OCI-LY1 (cell line): ENCODE measurements around the gene PRSS8.

Experiments
- H2AFZ ChIP-seq: fragments of 200-600 bp; sonication (generic), shearing (Covaris generic); 2 replicates; pipeline ENCODE4 v1.6.0; 2014; ENCODE audit warnings: antibody characterized with exemption, mild to moderate bottlenecking, low read length
- H3F3A ChIP-seq: fragments of 200-600 bp; sonication (generic), shearing (Covaris generic); 2 replicates; pipeline ENCODE4 v1.6.0; 2014; ENCODE audit warnings: mild to moderate bottlenecking, antibody characterized with exemption, low read length, moderate library complexity; ENCODE audit not compliant: insufficient read depth
- H3K27ac ChIP-seq: fragments of 200-600 bp; sonication (generic); 2 replicates; pipeline ENCODE4 v1.5.1; 2014; ENCODE audit warnings: low read length, mixed run types, mild to moderate bottlenecking, low read depth; ENCODE audit not compliant: poor library complexity, severe bottlenecking
- H3K27me3 ChIP-seq: fragments of 200-600 bp; sonication (generic); 2 replicates; pipeline ENCODE4 v1.6.0; 2014; ENCODE audit warnings: antibody characterized with exemption, mild to moderate bottlenecking, low read length, moderate library complexity; ENCODE audit not compliant: insufficient read depth
- H3K36me3 ChIP-seq: fragments of 200-600 bp; sonication (generic); 2 replicates; pipeline ENCODE4 v1.6.1; 2014; ENCODE audit warnings: mild to moderate bottlenecking, antibody characterized with exemption, low read length, moderate library complexity, mixed read lengths; ENCODE audit not compliant: insufficient read depth
- H3K4me1 ChIP-seq: fragments of 200-600 bp; sonication (generic); 2 replicates; pipeline ENCODE4 v1.5.1; 2014; ENCODE audit warnings: mild to moderate bottlenecking, low read length, moderate library complexity; ENCODE audit not compliant: insufficient read depth, severe bottlenecking
- H3K4me2 ChIP-seq: fragments of 200-600 bp; sonication (generic), shearing (Covaris generic); 2 replicates; pipeline ENCODE4 v1.6.1; 2014; ENCODE audit warnings: low read length
- H3K4me3 ChIP-seq: fragments of 200-600 bp; sonication (generic); 2 replicates; pipeline ENCODE4 v1.5.1; 2014; ENCODE audit warnings: low read length, low read depth, mild to moderate bottlenecking, mixed read lengths; ENCODE audit not compliant: poor library complexity, severe bottlenecking
- H3K79me2 ChIP-seq: fragments of 200-600 bp; shearing (Covaris generic); 2 replicates; pipeline ENCODE4 v1.6.1; 2016; ENCODE audit warnings: mixed run types, low read length, mixed read lengths; ENCODE audit not compliant: insufficient read depth
- H3K9ac ChIP-seq: fragments of 200-600 bp; sonication (generic), shearing (Covaris generic); 2 replicates; pipeline ENCODE4 v1.6.1; 2014; ENCODE audit warnings: mild to moderate bottlenecking, low read length, mixed read lengths
- H3K9me2 ChIP-seq: fragments of 200-600 bp; sonication (generic), shearing (Covaris generic); 2 replicates; pipeline ENCODE4 v1.6.1; 2014; ENCODE audit warnings: low read depth, mild to moderate bottlenecking, low read length, mixed read lengths
- H3K9me3 ChIP-seq: fragments of 200-600 bp; shearing (Covaris generic); 2 replicates; pipeline ENCODE4 v1.6.1; 2014; ENCODE audit warnings: low read length, mixed read lengths
- H4K20me1 ChIP-seq: fragments of 200-600 bp; sonication (generic), shearing (Covaris generic); 2 replicates; pipeline ENCODE4 v1.6.0; 2016; ENCODE audit warnings: mild to moderate bottlenecking, low read length; ENCODE audit not compliant: insufficient read depth
- CTCF ChIP-seq: fragments of 200-600 bp; sonication (generic), shearing (Covaris generic); IDR thresholded peaks from 2 replicates; pipeline ENCODE4 v1.5.1; 2017; ENCODE audit warnings: mild to moderate bottlenecking, antibody characterized with exemption, low read length, moderate library complexity, mixed read lengths
- EZH2 ChIP-seq: fragments of 200-600 bp; sonication (generic), shearing (Covaris generic); IDR thresholded peaks from 2 replicates; pipeline ENCODE4 v1.8.0; 2017; ENCODE audit warnings: borderline replicate concordance, mixed run types, mild to moderate bottlenecking, antibody characterized with exemption, low read length, moderate library complexity, mixed read lengths

Gene PRSS8

GRCh38 chr16:31182391-31182790 lies 46.9 kb upstream of the PRSS8 start:
- peak overlapping the region; percentile 89; the same call in 1 of the 2 replicates for H3K9ac ChIP-seq
- H3K27me3 ChIP-seq, result no peaks in the 10 kb centered on the region
- H3K9me3 ChIP-seq, result no peaks in the 10 kb centered on the region
- peak overlapping the region; percentile 94 for H3K4me2 ChIP-seq
- peaks cover 25% of the 10 kb centered on the region for H3K4me1 ChIP-seq
- no peak overlapping the region for H2AFZ ChIP-seq
- no peak overlapping the region for H3K27ac ChIP-seq
- peaks cover 68% of the 10 kb centered on the region for H3K36me3 ChIP-seq
- no peaks in the 10 kb centered on the region for H3F3A ChIP-seq
- TF ChIP-seq EZH2, result no peak
- no peak for TF ChIP-seq CTCF
- peaks cover 48% of the 10 kb centered on the region for H3K79me2 ChIP-seq
- H4K20me1 ChIP-seq, result peaks cover 7% of the 10 kb centered on the region; the same call in 1 of the 2 replicates
- H3K4me3 ChIP-seq, result peak overlapping the region; percentile 75
- no peaks in the 10 kb centered on the region for H3K9me2 ChIP-seq

GRCh38 chr16:31181102-31181830 lies 45.7 kb upstream of the PRSS8 start:
- Histone ChIP-seq H3K4me3 (peak overlapping the region; percentile 75), H4K20me1 (peaks cover 7% of the 10 kb centered on the region; the same call in 1 of the 2 replicates), H2AFZ (no peak overlapping the region), H3F3A (peaks cover 5% of the 10 kb centered on the region; the same call in 1 of the 2 replicates), H3K9me3 (no peaks in the 10 kb centered on the region), H3K9ac (peak overlapping the region; percentile 89), H3K9me2 (no peaks in the 10 kb centered on the region), H3K4me1 (peaks cover 31% of the 10 kb centered on the region), H3K79me2 (peaks cover 47% of the 10 kb centered on the region), H3K36me3 (peaks cover 57% of the 10 kb centered on the region), H3K4me2 (peak overlapping the region; percentile 94), H3K27me3 (no peaks in the 10 kb centered on the region), H3K27ac (peak overlapping the region; percentile 88)
- no peak for TF ChIP-seq EZH2
- no peak for TF ChIP-seq CTCF

GRCh38 chr16:31179747-31180459 lies 44.4 kb upstream of the PRSS8 start, which contains the start of gene FUS:
FUS (plus strand) TSS chr16:31180139; CDS start chr16:31180215, 76 bp downstream.
- H3K9me3 ChIP-seq, result no peaks in the 10 kb centered on the region
- H3K4me3 ChIP-seq, result peak within 1 kb of the TSS; percentile 75
- H3K9ac ChIP-seq, result peak within 1 kb of the TSS; percentile 89
- H4K20me1 ChIP-seq, result peaks cover 7% of the 10 kb centered on the region; the same call in 1 of the 2 replicates
- H3K4me2 ChIP-seq, result peak within 1 kb of the TSS; percentile 94
- peak within 1 kb of the TSS; percentile 88 for H3K27ac ChIP-seq
- H2AFZ ChIP-seq, result no peak within 1 kb of the TSS
- H3K79me2 ChIP-seq, result peaks cover 39% of the 10 kb centered on the region
- peaks cover 5% of the 10 kb centered on the region; the same call in 1 of the 2 replicates for H3F3A ChIP-seq
- H3K27me3 ChIP-seq, result no peaks in the 10 kb centered on the region
- TF ChIP-seq CTCF (no peak), EZH2 (no peak)
- H3K36me3 ChIP-seq, result peaks cover 43% of the 10 kb centered on the region
- peaks cover 31% of the 10 kb centered on the region for H3K4me1 ChIP-seq
- H3K9me2 ChIP-seq, result no peaks in the 10 kb centered on the region
